Stimulated activated CD4-positive, alpha-beta T cell treated with anti-CD3 and anti-CD28 coated beads, Interleukin-4, amount 100 ng/mL, for 24 hours (primary cell): ENCODE measurements around the gene ZXDA.
"Not testable (repeated sequence)": the region's sequence is repeated elsewhere in the genome, so short reads cannot be mapped to it uniquely, and the experiment has no call there.

Experiments
- DNase-seq: peaks from one replicate; pipeline ENCODE4 v3.0.0-alpha.2; 2020

ZXDA gene

GRCh38 chrX:57910287-57910912 is at the start of gene ZXDA:
ZXDA (minus strand) TSS chrX:57910458; CDS start chrX:57910420, 38 bp downstream.
- not testable (repeated sequence) for DNase-seq

GRCh38 chrX:57952320-57952678 is 42.0 kb upstream of the ZXDA start:
- no peak for DNase-seq

- no peak for DNase-seq
Observed at GRCh38 chrX:57951666-57952319, 41.5 kb upstream of the ZXDA start.

- no peak for DNase-seq
Observed at GRCh38 chrX:57933321-57933720, 23.1 kb upstream of the ZXDA start.

- no peak for DNase-seq
Observed at GRCh38 chrX:57932266-57932665, 22.0 kb upstream of the ZXDA start.

GRCh38 chrX:57930051-57930450 is 19.8 kb upstream of the ZXDA start:
- DNase-seq, result no peak

- no peak for DNase-seq
Observed at GRCh38 chrX:57929373-57929772, 19.1 kb upstream of the ZXDA start.

GRCh38 chrX:57925806-57926205 is 15.5 kb upstream of the ZXDA start:
- no peak for DNase-seq

- DNase-seq, result no peak
Observed at GRCh38 chrX:57918750-57919436, 8.6 kb upstream of the ZXDA start.

- no peak for DNase-seq
Observed at GRCh38 chrX:57915680-57916079, 5.4 kb upstream of the ZXDA start.

GRCh38 chrX:57909595-57910286 is 517 bp downstream of the ZXDA start:
- DNase-seq, result peak; percentile 8

- DNase-seq, result not testable (repeated sequence)
Observed at GRCh38 chrX:57908972-57909594, 1.2 kb downstream of the ZXDA start.

- no peak for DNase-seq
Observed at GRCh38 chrX:57906790-57907189, 3.5 kb downstream of the ZXDA start.

GRCh38 chrX:57905141-57905540 is 5.1 kb downstream of the ZXDA start:
- DNase-seq, result no peak

- no peak for DNase-seq
Observed at GRCh38 chrX:57904176-57904880, 5.9 kb downstream of the ZXDA start.

- DNase-seq, result no peak
Observed at GRCh38 chrX:57902633-57903032, 7.6 kb downstream of the ZXDA start.

- DNase-seq, result no peak
Observed at GRCh38 chrX:57901466-57901865, 8.8 kb downstream of the ZXDA start.

- DNase-seq, result no peak
Observed at GRCh38 chrX:57900975-57901374, 9.3 kb downstream of the ZXDA start.

GRCh38 chrX:57899906-57900305 is 10.4 kb downstream of the ZXDA start:
- no peak for DNase-seq

- no peak for DNase-seq
Observed at GRCh38 chrX:57899064-57899463, 11.2 kb downstream of the ZXDA start.

- no peak for DNase-seq
Observed at GRCh38 chrX:57871463-57871862, 38.8 kb downstream of the ZXDA start.
